ENCODE results near the gene TMC5. TPM values are rescaled to one million over a fixed set of nuclear protein-coding genes. Genes with fewer than 3 reads are reported as not detected.
"Not testable (repeated sequence)": the region's sequence is repeated elsewhere in the genome, so short reads cannot be mapped to it uniquely, and the experiment has no call there.

Gene TMC5
- total RNA-seq: under 1 TPM in 1 of 4 donors, not detected in 3; 0.19 TPM

GRCh38 chr16:19417640-19418039 is at the start of gene TMC5:
Gene TMC5 (plus strand): TSS chr16:19417883. CDS start chr16:19440039, 22,156 bp downstream.
- no peak within 1 kb of the TSS for H3K4me3 ChIP-seq
- no peak for ATAC-seq
- in situ Hi-C loops (cut with MboI; ENCODE audit: low sequenced_read_pairs in 4 of 4) (no loop called here), intact Hi-C loops (cut with DNase I; ENCODE audit: low total_unique reads) (no loop called here)
- no peaks in the 10 kb centered on the region for H3K4me1 ChIP-seq
- peaks cover under 1 to 8% (median 5%) of the 10 kb centered on the region in 3 donors for H3K27me3 ChIP-seq
- no peak within 1 kb of the TSS for H3K27ac ChIP-seq
- H3K36me3 ChIP-seq: no peaks in the 10 kb centered on the region
- DNase-seq: no peak
- H3K9me3 ChIP-seq: peaks cover 0 to 5% (median 0%) of the 10 kb centered on the region in 3 donors
- TF ChIP-seq CTCF (IDR thresholded peaks at IDR 0.05 in 4 of 5, conservative IDR thresholded peaks at IDR 0.05 in 1 of 5): no peak
- no peak for TF ChIP-seq POLR2A (IDR thresholded peaks at IDR 0.05)

GRCh38 chr16:19372541-19372940 is 45.1 kb upstream of the TMC5 start:
- H3K4me3 ChIP-seq; H3K36me3 ChIP-seq; H3K27me3 ChIP-seq; H3K9me3 ChIP-seq; H3K27ac ChIP-seq; intact Hi-C loops (cut with DNase I; ENCODE audit: low total_unique reads); ATAC-seq; DNase-seq; H3K4me1 ChIP-seq: not testable (repeated sequence)
- in situ Hi-C loops (cut with MboI; ENCODE audit: low sequenced_read_pairs in 4 of 4): loop anchor here in 1 of 4 donors (10.0 kb wide), 1 partner anchor 198 kb away; no protein-coding TSS in a partner anchor

- TF ChIP-seq POLR2A (IDR thresholded peaks at IDR 0.05): no peak
- no peak for TF ChIP-seq CTCF (IDR thresholded peaks at IDR 0.05 in 4 of 5, conservative IDR thresholded peaks at IDR 0.05 in 1 of 5)
- in situ Hi-C loops (cut with MboI; ENCODE audit: low sequenced_read_pairs in 4 of 4) (loop anchor here in 1 of 4 donors (10.0 kb wide), 1 partner anchor 200 kb away; no protein-coding TSS in a partner anchor), intact Hi-C loops (cut with DNase I; ENCODE audit: low total_unique reads) (no loop called here)
Observed at GRCh38 chr16:19374402-19374801, 43.3 kb upstream of the TMC5 start.

GRCh38 chr16:19375561-19376158 is 42.0 kb upstream of the TMC5 start:
- Histone ChIP-seq H3K27me3 (no peaks in the 10 kb centered on the region), H3K36me3 (no peaks in the 10 kb centered on the region), H3K4me1 (no peaks in the 10 kb centered on the region), H3K4me3 (no peak overlapping the region), H3K9me3 (no peaks in the 10 kb centered on the region), H3K27ac (no peak overlapping the region)
- in situ Hi-C loops (cut with MboI; ENCODE audit: low sequenced_read_pairs in 4 of 4) (loop anchor here (5.0 to 10.0 kb wide), 4 partner anchors 201 to 293 kb away; no protein-coding TSS in a partner anchor), intact Hi-C loops (cut with DNase I; ENCODE audit: low total_unique reads) (loop anchor here (1.0 to 5.0 kb wide), 3 partner anchors 208 to 393 kb away; partner anchors contain the start of genes SYT17 and TMC7)
- ATAC-seq (peak; percentile 51 to 56), DNase-seq (no peak)
- peak; percentile 67 to 81 (median 76) for TF ChIP-seq CTCF (IDR thresholded peaks at IDR 0.05 in 4 of 5, conservative IDR thresholded peaks at IDR 0.05 in 1 of 5)
- TF ChIP-seq POLR2A (IDR thresholded peaks at IDR 0.05): no peak

More at GRCh38 chr16:19374402-19374801, 43.3 kb upstream of the TMC5 start:
- no peak overlapping the region for H3K27ac ChIP-seq
- no peaks in the 10 kb centered on the region for H3K9me3 ChIP-seq
- no peaks in the 10 kb centered on the region for H3K36me3 ChIP-seq
- no peak for ATAC-seq
- no peaks in the 10 kb centered on the region for H3K4me1 ChIP-seq
- DNase-seq: no peak
- H3K4me3 ChIP-seq: no peak overlapping the region
- H3K27me3 ChIP-seq: no peaks in the 10 kb centered on the region

GRCh38 chr16:19377864-19378263 is 39.8 kb upstream of the TMC5 start:
- in situ Hi-C loops (cut with MboI; ENCODE audit: low sequenced_read_pairs in 4 of 4): loop anchor here (5.0 to 10.0 kb wide), 4 partner anchors 203 to 296 kb away; no protein-coding TSS in a partner anchor

More at GRCh38 chr16:19377864-19378263, 39.8 kb upstream of the TMC5 start:
- DNase-seq (no peak), ATAC-seq (no peak)
- H3K27ac ChIP-seq: no peak overlapping the region
- H3K27me3 ChIP-seq: no peaks in the 10 kb centered on the region
- H3K4me1 ChIP-seq: no peaks in the 10 kb centered on the region
- no peak overlapping the region for H3K4me3 ChIP-seq
- intact Hi-C loops (cut with DNase I; ENCODE audit: low total_unique reads): loop anchor here (5.0 kb wide), 2 partner anchors 211 to 396 kb away; partner anchors contain the start of genes SYT17 and TMC7
- no peaks in the 10 kb centered on the region for H3K9me3 ChIP-seq
- no peaks in the 10 kb centered on the region for H3K36me3 ChIP-seq
- TF ChIP-seq POLR2A (IDR thresholded peaks at IDR 0.05) (no peak), CTCF (IDR thresholded peaks at IDR 0.05 in 4 of 5, conservative IDR thresholded peaks at IDR 0.05 in 1 of 5) (no peak)

All from gastrocnemius medialis (tissue), 4 donors.